ENCODE measurements around the gene ACTL7B.
"Not testable (repeated sequence)": the region's sequence is repeated elsewhere in the genome, so short reads cannot be mapped to it uniquely, and the experiment has no call there.

Gene ACTL7B

GRCh38 chr9:108869092-108869725, 13.4 kb upstream of the ACTL7B start:
- no peak for DNase-seq

- no peak for DNase-seq
Measured at GRCh38 chr9:108867829-108868228, 12.0 kb upstream of the ACTL7B start.

GRCh38 chr9:108867116-108867515, 11.3 kb upstream of the ACTL7B start:
- no peak for DNase-seq

GRCh38 chr9:108866001-108866420, 10.2 kb upstream of the ACTL7B start:
- no peak for DNase-seq

- DNase-seq: no peak
Measured at GRCh38 chr9:108865037-108865436, 9.3 kb upstream of the ACTL7B start.

- DNase-seq: no peak
Measured at GRCh38 chr9:108864446-108864845, 8.7 kb upstream of the ACTL7B start.

- no peak for DNase-seq
Measured at GRCh38 chr9:108863891-108864290, 8.1 kb upstream of the ACTL7B start.

GRCh38 chr9:108861997-108862396, 6.2 kb upstream of the ACTL7B start, which contains the start of gene ACTL7A:
Gene ACTL7A, plus strand, starts transcription at chr9:108862266. Its CDS starts 57 bp downstream, at chr9:108862323.
- DNase-seq: no peak

- no peak for DNase-seq
Measured at GRCh38 chr9:108861464-108861863, 5.7 kb upstream of the ACTL7B start.

- no peak for DNase-seq
Measured at GRCh38 chr9:108860764-108861163, 5.0 kb upstream of the ACTL7B start.

GRCh38 chr9:108860354-108860753, 4.6 kb upstream of the ACTL7B start:
- no peak for DNase-seq

GRCh38 chr9:108859459-108860114, 3.8 kb upstream of the ACTL7B start:
- DNase-seq: no peak

GRCh38 chr9:108857572-108857971, 1.8 kb upstream of the ACTL7B start:
- DNase-seq: no peak

- no peak for DNase-seq
Measured at GRCh38 chr9:108855529-108855886, 278 bp downstream of the ACTL7B start.

- DNase-seq: no peak
Measured at GRCh38 chr9:108854641-108855528, 901 bp downstream of the ACTL7B start.

- no peak for DNase-seq
Measured at GRCh38 chr9:108854094-108854493, 1.7 kb downstream of the ACTL7B start.

- no peak for DNase-seq
Measured at GRCh38 chr9:108852079-108852478, 3.7 kb downstream of the ACTL7B start.

GRCh38 chr9:108851138-108851537, 4.6 kb downstream of the ACTL7B start:
- no peak for DNase-seq

GRCh38 chr9:108850293-108850897, 5.4 kb downstream of the ACTL7B start:
- no peak for DNase-seq

GRCh38 chr9:108848296-108848695, 7.5 kb downstream of the ACTL7B start:
- DNase-seq: not testable (repeated sequence)

GRCh38 chr9:108845947-108846346, 9.8 kb downstream of the ACTL7B start:
- DNase-seq: no peak

- no peak for DNase-seq
Measured at GRCh38 chr9:108845507-108845906, 10.3 kb downstream of the ACTL7B start.

GRCh38 chr9:108844856-108845255, 10.9 kb downstream of the ACTL7B start:
- DNase-seq: no peak

Measured in CD4-positive, alpha-beta T cell treated with Interleukin-4 for 4 hours (primary cell).